HCT116 (cell line): ENCODE results near the gene UNC80. TPM values are rescaled to one million over a fixed set of nuclear protein-coding genes. Genes with fewer than 3 reads are reported as not detected.

Experiments used
- ATAC-seq: fragments of 200-7000 bp; cut with Tn5 transposase; 2 replicates; pipeline ENCODE4 v1.9.1; 2020; ENCODE audit warnings: mild to moderate bottlenecking, moderate library complexity
- BruUV-seq: library from RNA; stranded (reverse); fragments of 400-500 nt; replicated peaks from 2 replicates; lab custom pipeline; 2021; lab: Mats Ljungman, UMichigan
- CTCF ChIA-PET: fragments of 300-600 bp; sonication (Branson Sonifier 250); formaldehyde crosslinking; loops from one replicate; lab custom pipeline; 2021; ENCODE audit warnings: antibody characterized with exemption; lab: Charles Lee
- POLR2A ChIA-PET: fragments of 300-600, 350-600 bp; sonication (Branson Sonifier 250); formaldehyde crosslinking; loops from one replicate; lab custom pipeline; 2021; ENCODE audit warnings: antibody characterized with exemption; lab: Charles Lee
- RAD21 ChIA-PET, 2 experiments: fragments of 300-600 bp; sonication (Branson Sonifier 250); formaldehyde crosslinking; loops; one replicate each; lab custom pipeline; 2023; ENCODE audit warnings: low total read pairs in 2 of 2; ENCODE audit not compliant: uncharacterized antibody in 2 of 2, unreplicated experiment in 2 of 2, low non-redundant PET in 1 of 2; lab: Charles Lee
- DNase-seq: peaks from one replicate; pipeline ENCODE4 v3.0.0-alpha.2; 2010; ENCODE audit warnings: low read depth, low spot score
- H2AFZ ChIP-seq: fragments of 200-600 bp; shearing (Covaris generic), sonication (generic); 2 replicates; pipeline ENCODE4 v1.6.1; 2017; ENCODE audit warnings: low read depth, mixed run types, mixed read lengths, antibody characterized with exemption, low read length; ENCODE audit not compliant: poor library complexity, severe bottlenecking
- H3K27ac ChIP-seq: 2 replicates; pipeline ENCODE4 v1.5.1; 2012; ENCODE audit warnings: low read depth, low read length
- H3K27me3 ChIP-seq: fragments of 200-600 bp; sonication (generic); 2 replicates; pipeline ENCODE4 v1.6.1; 2016; ENCODE audit warnings: mixed run types, low read length, mixed read lengths; ENCODE audit not compliant: insufficient read depth
- H3K36me3 ChIP-seq, 2 experiments: fragments of 200-500 bp in 1 of 2; fragments of 200-600 bp in 1 of 2; sonication (Bioruptor generic) in 1 of 2; sonication (generic) in 1 of 2; 2 replicates each; pipeline versions ENCODE4 v1.5.1 to v1.6.1; 2014 to 2016; ENCODE audit warnings: low read length in 2 of 2, inconsistent platforms in 1 of 2, mixed read lengths in 1 of 2, mixed run types in 1 of 2; ENCODE audit not compliant: insufficient read depth in 2 of 2, control insufficient read depth in 1 of 2
- H3K4me1 ChIP-seq, 2 experiments: fragments of 200-600 bp in 1 of 2; sonication (generic) in 1 of 2; 2 replicates each; pipeline versions ENCODE4 v1.5.1 to v1.6.1; 2012 to 2017; ENCODE audit warnings: low read length in 2 of 2, inconsistent platforms in 1 of 2, mild to moderate bottlenecking in 1 of 2, mixed read lengths in 1 of 2, mixed run types in 1 of 2, moderate library complexity in 1 of 2; ENCODE audit not compliant: insufficient read depth in 2 of 2, control insufficient read depth in 1 of 2
- H3K4me2 ChIP-seq: fragments of 200-600 bp; sonication (generic); 2 replicates; pipeline ENCODE4 v1.6.1; 2017; ENCODE audit warnings: mixed run types, low read length, mixed read lengths
- H3K4me3 ChIP-seq, 2 experiments: fragments of 200-600 bp in 1 of 2; sonication (generic) in 1 of 2; replicated peaks in 1 of 2; 2 replicates each; pipeline ENCODE4 v1.5.1; 2011 to 2016; ENCODE audit warnings: low read length in 2 of 2, control low read depth in 1 of 2, low read depth in 1 of 2, mild to moderate bottlenecking in 1 of 2, mixed read lengths in 1 of 2, mixed run types in 1 of 2
- H3K79me2 ChIP-seq: fragments of 200-600 bp; sonication (generic); 2 replicates; pipeline ENCODE4 v1.6.1; 2017; ENCODE audit warnings: mild to moderate bottlenecking, mixed run types, low read length, moderate library complexity, mixed read lengths; ENCODE audit not compliant: insufficient read depth
- H3K9ac ChIP-seq: fragments of 200-600 bp; sonication (generic); 2 replicates; pipeline ENCODE4 v1.6.1; 2016; ENCODE audit warnings: low read length, mixed read lengths
- H3K9me2 ChIP-seq: fragments of 200-600 bp; sonication (generic), shearing (Covaris generic); 2 replicates; pipeline ENCODE4 v1.6.1; 2017; ENCODE audit warnings: mixed run types, mild to moderate bottlenecking, moderate library complexity; ENCODE audit not compliant: insufficient read depth
- H3K9me3 ChIP-seq, 2 experiments: fragments of 200-500 bp in 1 of 2; fragments of 200-600 bp in 1 of 2; sonication (Bioruptor generic) in 1 of 2; sonication (generic) in 1 of 2; 2 replicates each; pipeline ENCODE4 v1.6.1; 2014 to 2017; ENCODE audit warnings: low read length in 2 of 2, mixed read lengths in 2 of 2, inconsistent platforms in 1 of 2, low read depth in 1 of 2, mild to moderate bottlenecking in 1 of 2, mixed run types in 1 of 2, moderate library complexity in 1 of 2; ENCODE audit not compliant: control insufficient read depth in 1 of 2, insufficient read depth in 1 of 2
- H4K20me1 ChIP-seq: fragments of 200-600 bp; sonication (generic), shearing (Covaris generic); 2 replicates; pipeline ENCODE4 v1.6.1; 2017; ENCODE audit warnings: mixed run types, mild to moderate bottlenecking, moderate library complexity; ENCODE audit not compliant: insufficient read depth
- CEBPB ChIP-seq: IDR thresholded peaks from 2 replicates; pipeline ENCODE4 v1.6.1; 2012; ENCODE audit warnings: low read depth
- JUND ChIP-seq: IDR thresholded peaks from 2 replicates; pipeline ENCODE4 v1.6.1; 2012
- SIN3A ChIP-seq: IDR thresholded peaks from 2 replicates; pipeline ENCODE4 v1.6.1; 2012; ENCODE audit warnings: low read depth
- ZNF274 ChIP-seq: fragments of 200-500 bp; sonication (Bioruptor generic); IDR thresholded peaks from 2 replicates; pipeline ENCODE4 v1.6.1; 2014; ENCODE audit warnings: mild to moderate bottlenecking, low read depth, low read length, inconsistent platforms
- intact Hi-C: fragments of 100-400 bp; cut with micrococcal nuclease; formaldehyde crosslinking; loops from 2 replicates; pipeline ENCODE4 v1.10.0; 2022
- total RNA-seq: library from RNA; stranded (reverse); gene quantifications from one replicate; pipeline ENCODE4 v1.2.1, GENCODE V29; 2021; ENCODE audit not compliant: unreplicated experiment

The UNC80 gene
- total RNA-seq, 1 experiment from 2014 or later: not detected

- no peak overlapping the region for H3K9ac ChIP-seq
- no TSS peak for BruUV-seq
- no peaks in the 10 kb centered on the region for H3K36me3 ChIP-seq
- H3K9me3 ChIP-seq: no peaks in the 10 kb centered on the region
- no peaks in the 10 kb centered on the region for H3K4me1 ChIP-seq
- no peaks in the 10 kb centered on the region for H3K79me2 ChIP-seq
- DNase-seq (no peak), ATAC-seq (no peak)
- no peaks in the 10 kb centered on the region for H3K9me2 ChIP-seq
- no peaks in the 10 kb centered on the region for H4K20me1 ChIP-seq
- intact Hi-C loops: no loop called here
- ChIA-PET POLR2A (no interaction called here), RAD21 (no interaction called here), CTCF (no interaction called here)
- no peak overlapping the region for H3K4me2 ChIP-seq
- H3K27me3 ChIP-seq: no peaks in the 10 kb centered on the region
- no peak overlapping the region for H3K27ac ChIP-seq
- TF ChIP-seq SIN3A: no peak
- H2AFZ ChIP-seq: no peak overlapping the region
- no peak overlapping the region for H3K4me3 ChIP-seq
Observed at GRCh38 chr2:210038078-210038477, 266.4 kb downstream of the UNC80 start.

GRCh38 chr2:210046851-210047500 is 275.3 kb downstream of the UNC80 start:
- TF ChIP-seq JUND (no peak), CEBPB (no peak), ZNF274 (no peak)
- Histone ChIP-seq H3K27me3 (no peaks in the 10 kb centered on the region), H2AFZ (no peak overlapping the region), H3K4me3 (no peak overlapping the region), H3K9ac (no peak overlapping the region), H4K20me1 (no peaks in the 10 kb centered on the region), H3K79me2 (no peaks in the 10 kb centered on the region), H3K4me1 (peaks cover 0 to 4% of the 10 kb centered on the region in 2 experiments; a peak in 2 of 4 replicates), H3K36me3 (no peaks in the 10 kb centered on the region), H3K4me2 (no peak overlapping the region), H3K9me2 (no peaks in the 10 kb centered on the region), H3K27ac (no peak overlapping the region), H3K9me3 (peaks cover 0 to 5% of the 10 kb centered on the region in 2 experiments; a peak in 1 of 4 replicates)
- DNase-seq: no peak
- ChIA-PET RAD21 (no interaction called here), POLR2A (no interaction called here), CTCF (no interaction called here)
- intact Hi-C loops: no loop called here
- no peak for ATAC-seq
- BruUV-seq: no TSS peak

Other genes starting within 250 kb of the UNC80 start
- 67.6 TPM for gene RPE, start 230.8 kb downstream of the UNC80 start, total RNA-seq